Thyroid gland (tissue), 4 donors: ENCODE data around the gene GAB3. TPM values are rescaled to one million over a fixed set of nuclear protein-coding genes. Genes with fewer than 3 reads are reported as not detected.

Experiments
- DNase-seq, 2 donors: peaks; one replicate each; pipeline ENCODE4 v3.0.0-alpha.2; 2019
- H3K27ac ChIP-seq, 3 donors: fragments of 200-600 bp; sonication (generic); 1 replicate in 2 of 3; 2 replicates in 1 of 3; pipeline ENCODE4 v1.5.1; 2016 to 2019; ENCODE audit warnings: mild to moderate bottlenecking in 1 of 3, moderate library complexity in 1 of 3
- H3K27me3 ChIP-seq: fragments of 200-600 bp; sonication (generic); one replicate; pipeline ENCODE4 v1.5.1; 2019
- H3K36me3 ChIP-seq, 2 donors: fragments of 200-600 bp; sonication (generic); one replicate each; pipeline ENCODE4 v1.5.1; 2016 to 2019
- H3K4me1 ChIP-seq, 2 donors: fragments of 200-600 bp; sonication (generic); one replicate each; pipeline ENCODE4 v1.5.1; 2017 to 2019
- H3K4me3 ChIP-seq, 3 donors: fragments of 200-600 bp; sonication (generic); replicated peaks in 1 of 3; 1 replicate in 2 of 3; 2 replicates in 1 of 3; pipeline ENCODE4 v1.5.1; 2016; ENCODE audit warnings: mild to moderate bottlenecking in 1 of 3
- H3K9me3 ChIP-seq: fragments of 200-600 bp; sonication (generic); one replicate; pipeline ENCODE4 v1.5.1; 2017
- POLR2A ChIP-seq, 2 donors: fragments of 450-650 bp; IDR thresholded peaks; one replicate each; pipeline ENCODE4 v1.6.1; 2017; ENCODE audit warnings: antibody characterized with exemption in 2 of 2, mild to moderate bottlenecking in 2 of 2, moderate library complexity in 1 of 2
- WGBS, 2 donors: methylation state at CpG; one replicate each; pipeline ENCODE4 v1.1.5; 2017; 5-methylcytosine and 5-hydroxymethylcytosine counted together
- intact Hi-C: fragments of 100-400 bp; cut with DNase I; formaldehyde crosslinking; loops from one replicate; pipeline ENCODE4 v1.15.1; 2023
- total RNA-seq, 4 donors: library from RNA; depleted of rRNA; stranded (reverse); fragments of >200 nt; gene quantifications; one replicate each; pipeline ENCODE4 v1.2.3, GENCODE V29; 2016
- TF ChIP-seq, protein P1 (sequence below), 6 experiments: fragments of 200-600 bp in 3 of 6; fragments of 450-650 bp in 3 of 6; sonication (generic) in 3 of 6; IDR thresholded peaks; one replicate each; pipeline ENCODE4 v1.5.1; 2016 to 2019; ENCODE audit warnings: antibody characterized with exemption in 6 of 6, mild to moderate bottlenecking in 2 of 6, inconsistent platforms in 1 of 6, moderate library complexity in 1 of 6

Gene GAB3
- total RNA-seq, 4 donors from 2014 or later: 5.8 to 10.2 (median 8.1) TPM

DNA sequence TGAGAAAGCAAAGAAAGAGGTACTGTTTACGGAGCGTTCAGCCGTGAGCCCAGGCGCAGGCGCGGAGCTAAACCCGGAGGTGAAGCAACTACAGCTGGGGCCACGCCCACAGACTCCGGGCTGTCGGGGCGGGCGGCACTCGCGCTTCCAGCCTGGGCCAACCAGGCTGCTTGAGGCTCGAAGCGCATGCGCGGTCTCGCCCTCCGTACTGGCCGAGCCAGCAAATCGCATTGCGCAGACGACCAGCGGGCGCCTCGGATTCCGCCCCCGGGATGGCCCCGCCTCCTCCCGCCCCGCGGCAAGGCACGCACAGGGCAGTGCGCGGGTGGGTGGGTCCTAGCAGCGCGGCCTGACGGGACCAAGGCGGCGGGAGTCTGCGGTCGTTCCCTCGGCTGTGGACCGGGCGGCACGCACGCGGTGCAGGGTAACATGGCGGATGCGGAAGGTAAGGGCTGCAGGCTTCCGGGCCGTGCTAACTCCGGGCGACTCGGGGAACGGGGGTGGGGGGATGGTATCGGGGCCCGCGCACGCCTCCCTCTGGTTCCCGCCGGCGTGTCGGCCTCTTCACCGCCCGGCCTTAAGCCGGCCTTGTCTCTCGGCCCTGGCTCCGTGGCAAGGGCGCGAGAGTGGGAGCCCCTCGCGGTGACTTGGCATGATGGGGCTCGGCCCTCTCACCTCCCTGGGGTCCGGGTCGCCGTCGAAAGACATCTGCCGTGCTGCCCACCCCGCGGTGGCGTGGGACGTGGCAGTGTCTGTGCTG lies 11.8 kb upstream of the GAB3 start, which contains the start of gene DKC1:
TSS of gene DKC1 (plus strand) at position 328 of the 760 bp plus-strand sequence. CDS start at position 430, 102 bp downstream.
- intact Hi-C loops: no loop called here
- WGBS, 2 donors: 0% methylated on average over 4 to 7 of the region's 84 CpGs
- peak within 1 kb of the TSS; percentile 44 to 81 (median 70) for H3K27ac ChIP-seq
- H3K4me1 ChIP-seq: peaks cover 6 to 20% of the 10 kb centered on the region in 2 donors
- peak within 1 kb of the TSS; percentile 26 to 40 (median 32) for H3K4me3 ChIP-seq
- H3K9me3 ChIP-seq: no peaks in the 10 kb centered on the region
- DNase-seq: peak; percentile 96 to 97
- peak in 1 of 2 donors; percentile 71 for TF ChIP-seq POLR2A (IDR thresholded peaks at IDR 0.05)
- TF ChIP-seq, protein P1, sequence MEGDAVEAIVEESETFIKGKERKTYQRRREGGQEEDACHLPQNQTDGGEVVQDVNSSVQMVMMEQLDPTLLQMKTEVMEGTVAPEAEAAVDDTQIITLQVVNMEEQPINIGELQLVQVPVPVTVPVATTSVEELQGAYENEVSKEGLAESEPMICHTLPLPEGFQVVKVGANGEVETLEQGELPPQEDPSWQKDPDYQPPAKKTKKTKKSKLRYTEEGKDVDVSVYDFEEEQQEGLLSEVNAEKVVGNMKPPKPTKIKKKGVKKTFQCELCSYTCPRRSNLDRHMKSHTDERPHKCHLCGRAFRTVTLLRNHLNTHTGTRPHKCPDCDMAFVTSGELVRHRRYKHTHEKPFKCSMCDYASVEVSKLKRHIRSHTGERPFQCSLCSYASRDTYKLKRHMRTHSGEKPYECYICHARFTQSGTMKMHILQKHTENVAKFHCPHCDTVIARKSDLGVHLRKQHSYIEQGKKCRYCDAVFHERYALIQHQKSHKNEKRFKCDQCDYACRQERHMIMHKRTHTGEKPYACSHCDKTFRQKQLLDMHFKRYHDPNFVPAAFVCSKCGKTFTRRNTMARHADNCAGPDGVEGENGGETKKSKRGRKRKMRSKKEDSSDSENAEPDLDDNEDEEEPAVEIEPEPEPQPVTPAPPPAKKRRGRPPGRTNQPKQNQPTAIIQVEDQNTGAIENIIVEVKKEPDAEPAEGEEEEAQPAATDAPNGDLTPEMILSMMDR (IDR thresholded peaks at IDR 0.05): peak in 2 of 6 experiments; percentile 4 to 11
- H3K27me3 ChIP-seq: no peaks in the 10 kb centered on the region
- H3K36me3 ChIP-seq: peaks cover 0 to 11% of the 10 kb centered on the region in 2 donors

GRCh38 chrX:154761977-154762536 lies 11.2 kb upstream of the GAB3 start:
- Histone ChIP-seq H3K27me3 (no peaks in the 10 kb centered on the region), H3K36me3 (peaks cover 0 to 7% of the 10 kb centered on the region in 2 donors), H3K4me1 (peaks cover 6 to 21% of the 10 kb centered on the region in 2 donors), H3K9me3 (no peaks in the 10 kb centered on the region), H3K4me3 (no peak overlapping the region), H3K27ac (peak overlapping the region; percentile 44 to 81 (median 70))
- DNase-seq: peak; percentile 52 to 62
- intact Hi-C loops: no loop called here
- WGBS, 2 donors: 6 to 11% methylated on average over 11 of the region's 11 CpGs
- no peak for TF ChIP-seq POLR2A (IDR thresholded peaks at IDR 0.05)
- TF ChIP-seq, protein P1 (IDR thresholded peaks at IDR 0.05): no peak

- peaks cover 6 to 16% of the 10 kb centered on the region in 2 donors for H3K4me1 ChIP-seq
- peak; percentile 85 to 86 for DNase-seq
- no peaks in the 10 kb centered on the region for H3K9me3 ChIP-seq
- intact Hi-C loops: no loop called here
- H3K27me3 ChIP-seq: no peaks in the 10 kb centered on the region
- WGBS, 2 donors: 34 to 47% methylated on average over 3 to 4 of the region's 4 CpGs
- H3K27ac ChIP-seq: peak overlapping the region; percentile 67 to 86 (median 81)
- H3K4me3 ChIP-seq: no peak overlapping the region
- no peak for TF ChIP-seq POLR2A (IDR thresholded peaks at IDR 0.05)
- TF ChIP-seq, protein P1 (IDR thresholded peaks at IDR 0.05): no peak
- no peaks in the 10 kb centered on the region for H3K36me3 ChIP-seq
These were observed 7.8 kb upstream of the GAB3 start for GRCh38 chrX:154758696-154759095.

- intact Hi-C loops: no loop called here
- Histone ChIP-seq H3K9me3 (no peaks in the 10 kb centered on the region), H3K4me3 (no peak overlapping the region), H3K4me1 (peaks cover 0 to 3% of the 10 kb centered on the region in 2 donors), H3K27ac (peak overlapping the region in 2 of 3 donors; percentile 11 to 46), H3K36me3 (no peaks in the 10 kb centered on the region), H3K27me3 (no peaks in the 10 kb centered on the region)
- TF ChIP-seq POLR2A (IDR thresholded peaks at IDR 0.05): no peak
- TF ChIP-seq, protein P1 (IDR thresholded peaks at IDR 0.05): no peak
- DNase-seq: peak; percentile 9 to 18
- 36 to 49% methylated on average over 7 to 9 of the region's 9 CpGs for WGBS, 2 donors
These were observed 893 bp upstream of the GAB3 start for GRCh38 chrX:154751669-154752271.
